Activated naive CD8-positive, alpha-beta T cell treated with anti-CD3 and anti-CD28 coated beads, Interleukin-2, amount 50 U/mL, for 24 hours (primary cell): Measurements from ENCODE around the gene DAGLA.

Experiments used
- ATAC-seq: fragments of 150-1000 bp; cut with Tn5 transposase; one replicate; pipeline ENCODE4 v1.10.0; 2021
- DNase-seq: peaks from one replicate; pipeline ENCODE4 v3.0.0; 2021
- H3K27ac Mint-ChIP-seq: one replicate; pipeline ENCODE4 v1.8.0; 2021; ENCODE audit warnings: mild to moderate bottlenecking, mixed read lengths
- H3K27me3 Mint-ChIP-seq: one replicate; pipeline ENCODE4 v1.8.0; 2021; ENCODE audit warnings: mixed read lengths
- H3K36me3 Mint-ChIP-seq: one replicate; pipeline ENCODE4 v1.8.0; 2021; ENCODE audit warnings: low read depth, mixed read lengths
- H3K4me1 Mint-ChIP-seq: one replicate; pipeline ENCODE4 v1.8.0; 2021; ENCODE audit warnings: mixed read lengths
- H3K4me3 Mint-ChIP-seq: one replicate; pipeline ENCODE4 v1.8.0; 2021; ENCODE audit warnings: mild to moderate bottlenecking, moderate library complexity, mixed read lengths
- H3K9me3 Mint-ChIP-seq: one replicate; pipeline ENCODE4 v1.8.0; 2021; ENCODE audit warnings: mixed read lengths

The DAGLA gene

GRCh38 chr11:61715867-61716266, 35.7 kb downstream of the DAGLA start:
- no peaks in the 10 kb centered on the region for H3K27me3 Mint-ChIP-seq
- H3K4me1 Mint-ChIP-seq: no peaks in the 10 kb centered on the region
- H3K27ac Mint-ChIP-seq: no peak overlapping the region
- no peaks in the 10 kb centered on the region for H3K36me3 Mint-ChIP-seq
- DNase-seq (no peak), ATAC-seq (no peak)
- H3K9me3 Mint-ChIP-seq: no peaks in the 10 kb centered on the region
- no peak overlapping the region for H3K4me3 Mint-ChIP-seq

GRCh38 chr11:61716478-61717285, 36.5 kb downstream of the DAGLA start:
- Mint-ChIP-seq H3K4me1 (no peaks in the 10 kb centered on the region), H3K36me3 (no peaks in the 10 kb centered on the region), H3K4me3 (no peak overlapping the region), H3K27ac (no peak overlapping the region), H3K27me3 (no peaks in the 10 kb centered on the region), H3K9me3 (no peaks in the 10 kb centered on the region)
- ATAC-seq (no peak), DNase-seq (no peak)

GRCh38 chr11:61717286-61718033, 37.3 kb downstream of the DAGLA start:
- Mint-ChIP-seq H3K27ac (no peak overlapping the region), H3K36me3 (no peaks in the 10 kb centered on the region), H3K27me3 (no peaks in the 10 kb centered on the region), H3K4me1 (no peaks in the 10 kb centered on the region), H3K9me3 (no peaks in the 10 kb centered on the region), H3K4me3 (no peak overlapping the region)
- ATAC-seq (no peak), DNase-seq (no peak)

- no peak for ATAC-seq
- DNase-seq: no peak
- no peaks in the 10 kb centered on the region for H3K4me1 Mint-ChIP-seq
- H3K36me3 Mint-ChIP-seq: no peaks in the 10 kb centered on the region
- no peaks in the 10 kb centered on the region for H3K27me3 Mint-ChIP-seq
- no peaks in the 10 kb centered on the region for H3K9me3 Mint-ChIP-seq
- no peak overlapping the region for H3K27ac Mint-ChIP-seq
- H3K4me3 Mint-ChIP-seq: no peak overlapping the region
Measured at GRCh38 chr11:61718046-61718531, 37.9 kb downstream of the DAGLA start.

GRCh38 chr11:61718621-61719302, 38.6 kb downstream of the DAGLA start:
- Mint-ChIP-seq H3K4me1 (no peaks in the 10 kb centered on the region), H3K9me3 (no peaks in the 10 kb centered on the region), H3K4me3 (no peak overlapping the region), H3K36me3 (no peaks in the 10 kb centered on the region), H3K27me3 (no peaks in the 10 kb centered on the region), H3K27ac (no peak overlapping the region)
- DNase-seq (no peak), ATAC-seq (no peak)

- Mint-ChIP-seq H3K4me1 (no peaks in the 10 kb centered on the region), H3K27ac (no peak overlapping the region), H3K4me3 (no peak overlapping the region), H3K36me3 (no peaks in the 10 kb centered on the region), H3K9me3 (no peaks in the 10 kb centered on the region), H3K27me3 (no peaks in the 10 kb centered on the region)
- ATAC-seq (no peak), DNase-seq (no peak)
Measured at GRCh38 chr11:61719978-61720377, 39.8 kb downstream of the DAGLA start.

- Mint-ChIP-seq H3K4me3 (no peak overlapping the region), H3K4me1 (no peaks in the 10 kb centered on the region), H3K36me3 (no peaks in the 10 kb centered on the region), H3K9me3 (no peaks in the 10 kb centered on the region), H3K27ac (no peak overlapping the region), H3K27me3 (no peaks in the 10 kb centered on the region)
- DNase-seq: no peak
- no peak for ATAC-seq
Measured at GRCh38 chr11:61720597-61720996, 40.4 kb downstream of the DAGLA start.

GRCh38 chr11:61724437-61724836, 44.2 kb downstream of the DAGLA start:
- Mint-ChIP-seq H3K9me3 (no peaks in the 10 kb centered on the region), H3K27me3 (no peaks in the 10 kb centered on the region), H3K4me1 (no peaks in the 10 kb centered on the region), H3K4me3 (no peak overlapping the region), H3K36me3 (no peaks in the 10 kb centered on the region), H3K27ac (no peak overlapping the region)
- no peak for ATAC-seq
- no peak for DNase-seq

GRCh38 chr11:61725781-61726231, 45.6 kb downstream of the DAGLA start:
- Mint-ChIP-seq H3K9me3 (no peaks in the 10 kb centered on the region), H3K36me3 (no peaks in the 10 kb centered on the region), H3K27me3 (no peaks in the 10 kb centered on the region), H3K4me3 (no peak overlapping the region), H3K27ac (no peak overlapping the region), H3K4me1 (no peaks in the 10 kb centered on the region)
- ATAC-seq (no peak), DNase-seq (no peak)

- no peak for ATAC-seq
- no peak for DNase-seq
- H3K4me1 Mint-ChIP-seq: no peaks in the 10 kb centered on the region
- H3K27me3 Mint-ChIP-seq: no peaks in the 10 kb centered on the region
- H3K4me3 Mint-ChIP-seq: no peak overlapping the region
- no peaks in the 10 kb centered on the region for H3K9me3 Mint-ChIP-seq
- no peaks in the 10 kb centered on the region for H3K36me3 Mint-ChIP-seq
- no peak overlapping the region for H3K27ac Mint-ChIP-seq
Measured at GRCh38 chr11:61726775-61727174, 46.6 kb downstream of the DAGLA start.

GRCh38 chr11:61727401-61727811, 47.2 kb downstream of the DAGLA start:
- no peak for DNase-seq
- Mint-ChIP-seq H3K4me1 (no peaks in the 10 kb centered on the region), H3K27me3 (no peaks in the 10 kb centered on the region), H3K9me3 (no peaks in the 10 kb centered on the region), H3K27ac (no peak overlapping the region), H3K4me3 (no peak overlapping the region), H3K36me3 (no peaks in the 10 kb centered on the region)
- ATAC-seq: no peak

- ATAC-seq: no peak
- Mint-ChIP-seq H3K4me3 (no peak overlapping the region), H3K9me3 (no peaks in the 10 kb centered on the region), H3K27ac (no peak overlapping the region), H3K27me3 (no peaks in the 10 kb centered on the region), H3K36me3 (no peaks in the 10 kb centered on the region), H3K4me1 (peaks cover 1% of the 10 kb centered on the region)
- no peak for DNase-seq
Measured at GRCh38 chr11:61728066-61728939, 48.1 kb downstream of the DAGLA start.

GRCh38 chr11:61728940-61729219, 48.7 kb downstream of the DAGLA start:
- peak; percentile 8 for DNase-seq
- no peak overlapping the region for H3K27ac Mint-ChIP-seq

More at GRCh38 chr11:61728940-61729219, 48.7 kb downstream of the DAGLA start:
- H3K9me3 Mint-ChIP-seq: no peaks in the 10 kb centered on the region
- no peaks in the 10 kb centered on the region for H3K27me3 Mint-ChIP-seq
- ATAC-seq: no peak
- no peak overlapping the region for H3K4me3 Mint-ChIP-seq
- H3K36me3 Mint-ChIP-seq: no peaks in the 10 kb centered on the region
- H3K4me1 Mint-ChIP-seq: peaks cover 2% of the 10 kb centered on the region
